Nephron progenitor cell (in vitro differentiated cells): ENCODE results near the gene CHTF8.

ENCODE experiments used
- DNase-seq: peaks from one replicate; pipeline ENCODE4 v3.0.0; 2021
- H3K27ac Mint-ChIP-seq: 2 replicates; pipeline ENCODE4 v1.8.0; 2021; ENCODE audit warnings: mild to moderate bottlenecking, moderate library complexity, mixed read lengths
- H3K27me3 Mint-ChIP-seq: 2 replicates; pipeline ENCODE4 v1.8.0; 2021; ENCODE audit warnings: mild to moderate bottlenecking, low read depth, mixed read lengths; ENCODE audit not compliant: poor library complexity
- H3K36me3 Mint-ChIP-seq: 2 replicates; pipeline ENCODE4 v1.8.0; 2021; ENCODE audit warnings: low read depth, mixed read lengths
- H3K4me1 Mint-ChIP-seq: 2 replicates; pipeline ENCODE4 v1.8.0; 2021; ENCODE audit warnings: mixed read lengths
- H3K4me3 Mint-ChIP-seq: 2 replicates; pipeline ENCODE4 v1.8.0; 2021; ENCODE audit warnings: mild to moderate bottlenecking, moderate library complexity, mixed read lengths
- H3K9me3 Mint-ChIP-seq: 2 replicates; pipeline ENCODE4 v1.8.0; 2021; ENCODE audit warnings: mild to moderate bottlenecking, moderate library complexity, mixed read lengths
- CTCF ChIP-seq: fragments of 200-600 bp; sonication (generic); IDR thresholded peaks from 2 replicates; pipeline ENCODE4 v1.5.0; 2021; ENCODE audit warnings: antibody characterized with exemption

The CHTF8 gene

GRCh38 chr16:69132424-69133252, at the start of gene CHTF8, which contains the start of gene UTP4:
Gene CHTF8 (minus strand): TSS chr16:69132588. CDS start chr16:69121458, 11,130 bp downstream.
Gene UTP4 (plus strand): TSS chr16:69132649. CDS start chr16:69133460, 811 bp downstream.
- peaks cover 50% of the 10 kb centered on the region for H3K4me1 Mint-ChIP-seq
- no peak for TF ChIP-seq CTCF
- peak within 1 kb of the TSS; percentile 96 for H3K4me3 Mint-ChIP-seq
- peak within 1 kb of the TSS; percentile 95 for H3K27ac Mint-ChIP-seq
- peaks cover 46% of the 10 kb centered on the region for H3K36me3 Mint-ChIP-seq
- DNase-seq: peak; percentile 90
- H3K9me3 Mint-ChIP-seq: no peaks in the 10 kb centered on the region
- H3K27me3 Mint-ChIP-seq: no peaks in the 10 kb centered on the region

GRCh38 chr16:69180011-69180338, 47.6 kb upstream of the CHTF8 start:
- Mint-ChIP-seq H3K9me3 (no peaks in the 10 kb centered on the region), H3K4me1 (peaks cover 16% of the 10 kb centered on the region), H3K27me3 (no peaks in the 10 kb centered on the region), H3K36me3 (peaks cover 5% of the 10 kb centered on the region), H3K4me3 (no peak overlapping the region), H3K27ac (no peak overlapping the region)
- DNase-seq: no peak
- no peak for TF ChIP-seq CTCF

GRCh38 chr16:69179328-69180010, 47.1 kb upstream of the CHTF8 start:
- H3K36me3 Mint-ChIP-seq: peaks cover 5% of the 10 kb centered on the region
- DNase-seq: no peak
- no peaks in the 10 kb centered on the region for H3K27me3 Mint-ChIP-seq
- no peak overlapping the region for H3K4me3 Mint-ChIP-seq
- no peak for TF ChIP-seq CTCF
- no peaks in the 10 kb centered on the region for H3K9me3 Mint-ChIP-seq
- peaks cover 16% of the 10 kb centered on the region for H3K4me1 Mint-ChIP-seq
- H3K27ac Mint-ChIP-seq: no peak overlapping the region

GRCh38 chr16:69176033-69176800, 43.8 kb upstream of the CHTF8 start:
- H3K27ac Mint-ChIP-seq: no peak overlapping the region
- no peaks in the 10 kb centered on the region for H3K9me3 Mint-ChIP-seq
- H3K27me3 Mint-ChIP-seq: no peaks in the 10 kb centered on the region
- TF ChIP-seq CTCF: no peak
- H3K4me1 Mint-ChIP-seq: no peaks in the 10 kb centered on the region
- H3K36me3 Mint-ChIP-seq: peaks cover 17% of the 10 kb centered on the region
- H3K4me3 Mint-ChIP-seq: no peak overlapping the region
- no peak for DNase-seq

GRCh38 chr16:69171325-69172084, 39.1 kb upstream of the CHTF8 start:
- DNase-seq: no peak
- H3K9me3 Mint-ChIP-seq: no peaks in the 10 kb centered on the region
- no peak for TF ChIP-seq CTCF
- no peak overlapping the region for H3K27ac Mint-ChIP-seq
- H3K36me3 Mint-ChIP-seq: peaks cover 55% of the 10 kb centered on the region
- no peaks in the 10 kb centered on the region for H3K27me3 Mint-ChIP-seq
- H3K4me1 Mint-ChIP-seq: peaks cover 5% of the 10 kb centered on the region
- H3K4me3 Mint-ChIP-seq: no peak overlapping the region
